T-helper 2 cell treated with Interferon-gamma antibody and Interleukin-4, amounts not matched to agents 5 μg/mL and 100 μg/mL, for 36 hours (primary cell): ENCODE measurements around the gene SLC16A12.

Source experiments
- DNase-seq: peaks from one replicate; pipeline ENCODE4 v3.0.0; 2021; ENCODE audit warnings: low spot score
- H3K27ac Mint-ChIP-seq: one replicate; pipeline ENCODE4 v1.8.0; 2021; ENCODE audit warnings: mild to moderate bottlenecking, mixed read lengths
- H3K27me3 Mint-ChIP-seq: one replicate; pipeline ENCODE4 v1.8.0; 2021; ENCODE audit warnings: low read depth, mixed read lengths
- H3K36me3 Mint-ChIP-seq: one replicate; pipeline ENCODE4 v1.8.0; 2021; ENCODE audit warnings: low read depth, mixed read lengths
- H3K4me1 Mint-ChIP-seq: one replicate; pipeline ENCODE4 v1.8.0; 2021; ENCODE audit warnings: low read depth, mixed read lengths
- H3K4me3 Mint-ChIP-seq: one replicate; pipeline ENCODE4 v1.8.0; 2022; ENCODE audit warnings: mild to moderate bottlenecking, moderate library complexity, mixed read lengths
- H3K9me3 Mint-ChIP-seq: one replicate; pipeline ENCODE4 v1.8.0; 2021; ENCODE audit warnings: mixed read lengths

The SLC16A12 gene

GRCh38 chr10:89535171-89536012, at the start of gene SLC16A12:
Gene SLC16A12 (minus strand): TSS chr10:89535594. CDS start chr10:89462578, 73,016 bp downstream.
- H3K9me3 Mint-ChIP-seq, result no peaks in the 10 kb centered on the region
- no peak within 1 kb of the TSS for H3K27ac Mint-ChIP-seq
- DNase-seq, result no peak
- peaks cover 76% of the 10 kb centered on the region for H3K27me3 Mint-ChIP-seq
- H3K4me1 Mint-ChIP-seq, result peaks cover 2% of the 10 kb centered on the region
- H3K4me3 Mint-ChIP-seq, result no peak within 1 kb of the TSS
- no peaks in the 10 kb centered on the region for H3K36me3 Mint-ChIP-seq

- Mint-ChIP-seq H3K4me1 (no peaks in the 10 kb centered on the region), H3K4me3 (no peak overlapping the region), H3K27me3 (no peaks in the 10 kb centered on the region), H3K36me3 (peaks cover 4% of the 10 kb centered on the region), H3K27ac (no peak overlapping the region), H3K9me3 (no peaks in the 10 kb centered on the region)
- DNase-seq, result no peak
Observed at GRCh38 chr10:89582022-89582421, 46.6 kb upstream of the SLC16A12 start.

- Mint-ChIP-seq H3K27me3 (no peaks in the 10 kb centered on the region), H3K27ac (no peak overlapping the region), H3K4me3 (no peak overlapping the region), H3K36me3 (peaks cover 4% of the 10 kb centered on the region), H3K4me1 (no peaks in the 10 kb centered on the region), H3K9me3 (no peaks in the 10 kb centered on the region)
- no peak for DNase-seq
Observed at GRCh38 chr10:89580243-89580642, 44.8 kb upstream of the SLC16A12 start.

GRCh38 chr10:89576696-89577095, 41.3 kb upstream of the SLC16A12 start:
- Mint-ChIP-seq H3K36me3 (no peaks in the 10 kb centered on the region), H3K9me3 (no peaks in the 10 kb centered on the region), H3K4me3 (no peak overlapping the region), H3K27ac (no peak overlapping the region), H3K4me1 (no peaks in the 10 kb centered on the region), H3K27me3 (peaks cover 2% of the 10 kb centered on the region)
- DNase-seq, result no peak

GRCh38 chr10:89576022-89576421, 40.6 kb upstream of the SLC16A12 start:
- no peak for DNase-seq
- no peak overlapping the region for H3K27ac Mint-ChIP-seq

GRCh38 chr10:89575031-89575430, 39.6 kb upstream of the SLC16A12 start:
- no peak for DNase-seq
- no peaks in the 10 kb centered on the region for H3K36me3 Mint-ChIP-seq
- H3K27ac Mint-ChIP-seq, result no peak overlapping the region
- peaks cover 4% of the 10 kb centered on the region for H3K27me3 Mint-ChIP-seq
- H3K9me3 Mint-ChIP-seq, result no peaks in the 10 kb centered on the region
- no peak overlapping the region for H3K4me3 Mint-ChIP-seq
- H3K4me1 Mint-ChIP-seq, result no peaks in the 10 kb centered on the region

More at GRCh38 chr10:89576022-89576421, 40.6 kb upstream of the SLC16A12 start:
- Mint-ChIP-seq H3K27me3 (peaks cover 2% of the 10 kb centered on the region), H3K4me3 (no peak overlapping the region), H3K36me3 (no peaks in the 10 kb centered on the region), H3K9me3 (no peaks in the 10 kb centered on the region), H3K4me1 (no peaks in the 10 kb centered on the region)

- DNase-seq, result no peak
- no peaks in the 10 kb centered on the region for H3K4me1 Mint-ChIP-seq
- H3K4me3 Mint-ChIP-seq, result no peak overlapping the region
- no peaks in the 10 kb centered on the region for H3K9me3 Mint-ChIP-seq
- no peak overlapping the region for H3K27ac Mint-ChIP-seq
- no peaks in the 10 kb centered on the region for H3K36me3 Mint-ChIP-seq
- H3K27me3 Mint-ChIP-seq, result peaks cover 5% of the 10 kb centered on the region
Observed at GRCh38 chr10:89574368-89574767, 39.0 kb upstream of the SLC16A12 start.

GRCh38 chr10:89567576-89568245, 32.3 kb upstream of the SLC16A12 start:
- no peak for DNase-seq
- Mint-ChIP-seq H3K4me3 (no peak overlapping the region), H3K9me3 (no peaks in the 10 kb centered on the region), H3K36me3 (no peaks in the 10 kb centered on the region), H3K27ac (no peak overlapping the region), H3K4me1 (no peaks in the 10 kb centered on the region), H3K27me3 (peaks cover 26% of the 10 kb centered on the region)

GRCh38 chr10:89566992-89567391, 31.6 kb upstream of the SLC16A12 start:
- peaks cover 29% of the 10 kb centered on the region for H3K27me3 Mint-ChIP-seq
- H3K9me3 Mint-ChIP-seq, result no peaks in the 10 kb centered on the region
- H3K36me3 Mint-ChIP-seq, result no peaks in the 10 kb centered on the region
- no peaks in the 10 kb centered on the region for H3K4me1 Mint-ChIP-seq
- no peak overlapping the region for H3K27ac Mint-ChIP-seq
- DNase-seq, result no peak
- H3K4me3 Mint-ChIP-seq, result no peak overlapping the region

GRCh38 chr10:89566095-89566950, 30.9 kb upstream of the SLC16A12 start:
- DNase-seq, result no peak
- Mint-ChIP-seq H3K4me1 (no peaks in the 10 kb centered on the region), H3K9me3 (no peaks in the 10 kb centered on the region), H3K27me3 (peaks cover 32% of the 10 kb centered on the region), H3K4me3 (no peak overlapping the region), H3K36me3 (no peaks in the 10 kb centered on the region), H3K27ac (no peak overlapping the region)

GRCh38 chr10:89565180-89565579, 29.8 kb upstream of the SLC16A12 start:
- H3K9me3 Mint-ChIP-seq, result no peaks in the 10 kb centered on the region
- no peaks in the 10 kb centered on the region for H3K36me3 Mint-ChIP-seq
- DNase-seq, result no peak
- H3K4me1 Mint-ChIP-seq, result no peaks in the 10 kb centered on the region
- H3K4me3 Mint-ChIP-seq, result no peak overlapping the region
- peaks cover 37% of the 10 kb centered on the region for H3K27me3 Mint-ChIP-seq
- no peak overlapping the region for H3K27ac Mint-ChIP-seq

GRCh38 chr10:89563861-89564478, 28.6 kb upstream of the SLC16A12 start:
- no peaks in the 10 kb centered on the region for H3K4me1 Mint-ChIP-seq
- H3K27me3 Mint-ChIP-seq, result peaks cover 37% of the 10 kb centered on the region
- DNase-seq, result no peak
- no peak overlapping the region for H3K27ac Mint-ChIP-seq
- no peaks in the 10 kb centered on the region for H3K36me3 Mint-ChIP-seq
- no peaks in the 10 kb centered on the region for H3K9me3 Mint-ChIP-seq
- H3K4me3 Mint-ChIP-seq, result no peak overlapping the region

GRCh38 chr10:89563311-89563710, 27.9 kb upstream of the SLC16A12 start:
- H3K4me1 Mint-ChIP-seq, result no peaks in the 10 kb centered on the region
- no peak for DNase-seq
- no peaks in the 10 kb centered on the region for H3K9me3 Mint-ChIP-seq
- peaks cover 37% of the 10 kb centered on the region for H3K27me3 Mint-ChIP-seq
- H3K36me3 Mint-ChIP-seq, result no peaks in the 10 kb centered on the region
- no peak overlapping the region for H3K4me3 Mint-ChIP-seq
- H3K27ac Mint-ChIP-seq, result no peak overlapping the region
